GM23338 (cell line): ENCODE measurements around the gene NRL. TPM values are rescaled to one million over a fixed set of nuclear protein-coding genes. Genes with fewer than 3 reads are reported as not detected.

ENCODE experiments used
- ATAC-seq: fragments of 200-7000 bp; cut with Tn5 transposase; 3 replicates; pipeline ENCODE4 v1.9.1; 2020
- DNase-seq: peaks from one replicate; pipeline ENCODE4 v3.0.0-alpha.2; 2015; ENCODE audit warnings: low spot score
- H2AFZ ChIP-seq: fragments of 200-600 bp; sonication (generic); 2 replicates; pipeline ENCODE4 v1.8.0; 2016; ENCODE audit warnings: antibody characterized with exemption, mild to moderate bottlenecking, moderate library complexity
- H3F3A ChIP-seq: fragments of 200-600 bp; sonication (generic); replicated peaks from 2 replicates; pipeline ENCODE4 v1.8.0; 2017; ENCODE audit warnings: antibody characterized with exemption, mixed run types, low read depth
- H3K27ac ChIP-seq: fragments of 200-600 bp; sonication (generic); 2 replicates; pipeline ENCODE4 v1.6.1; 2016; ENCODE audit warnings: low read depth
- H3K27me3 ChIP-seq: fragments of 200-600 bp; sonication (generic); 2 replicates; pipeline ENCODE4 v1.8.0; 2016; ENCODE audit warnings: mild to moderate bottlenecking, mixed run types, moderate library complexity; ENCODE audit not compliant: insufficient read depth
- H3K36me3 ChIP-seq: fragments of 200-600 bp; sonication (generic); 2 replicates; pipeline ENCODE4 v1.8.0; 2016; ENCODE audit warnings: mild to moderate bottlenecking; ENCODE audit not compliant: insufficient read depth
- H3K4me1 ChIP-seq: fragments of 200-600 bp; sonication (generic); 2 replicates; pipeline ENCODE4 v1.8.0; 2016; ENCODE audit warnings: mild to moderate bottlenecking, moderate library complexity; ENCODE audit not compliant: insufficient read depth
- H3K4me2 ChIP-seq: fragments of 200-600 bp; sonication (generic); 2 replicates; pipeline ENCODE4 v1.7.1; 2017; ENCODE audit warnings: mixed run types
- H3K4me3 ChIP-seq: fragments of 200-600 bp; sonication (generic); 2 replicates; pipeline ENCODE4 v1.6.1; 2016; ENCODE audit warnings: mixed run types
- H3K79me2 ChIP-seq: fragments of 200-600 bp; sonication (generic); replicated peaks from 2 replicates; pipeline ENCODE4 v1.8.0; 2017; ENCODE audit warnings: mild to moderate bottlenecking; ENCODE audit not compliant: insufficient read depth
- H3K9me2 ChIP-seq: fragments of 200-600 bp; sonication (generic); 2 replicates; pipeline ENCODE4 v1.8.0; 2017; ENCODE audit not compliant: insufficient read depth
- H4K20me1 ChIP-seq: fragments of 200-600 bp; sonication (generic); replicated peaks from 2 replicates; pipeline ENCODE4 v1.8.0; 2017; ENCODE audit warnings: mild to moderate bottlenecking; ENCODE audit not compliant: insufficient read depth
- H3K27ac Mint-ChIP-seq: 2 replicates; pipeline ENCODE4 v1.8.0; 2020; ENCODE audit warnings: inconsistent platforms, mild to moderate bottlenecking, moderate library complexity, mixed read lengths
- H3K27me3 Mint-ChIP-seq: 3 replicates; pipeline ENCODE4 v1.8.0; 2022; ENCODE audit warnings: low read depth, mild to moderate bottlenecking, moderate library complexity, mixed read lengths, inconsistent platforms; ENCODE audit not compliant: insufficient read depth, poor library complexity
- H3K36me3 Mint-ChIP-seq: 3 replicates; pipeline ENCODE4 v1.8.0; 2021; ENCODE audit warnings: low read depth, mild to moderate bottlenecking, inconsistent platforms, moderate library complexity, mixed read lengths
- H3K4me1 Mint-ChIP-seq: 3 replicates; pipeline ENCODE4 v1.8.0; 2020; ENCODE audit warnings: mild to moderate bottlenecking, inconsistent platforms, mixed read lengths
- H3K4me3 Mint-ChIP-seq: 3 replicates; pipeline ENCODE4 v1.8.0; 2021; ENCODE audit warnings: moderate library complexity, mild to moderate bottlenecking, inconsistent platforms, mixed read lengths
- H3K9me3 Mint-ChIP-seq: 3 replicates; pipeline ENCODE4 v1.8.0; 2020; ENCODE audit warnings: moderate library complexity, mild to moderate bottlenecking, inconsistent platforms, mixed read lengths
- CREB1 ChIP-seq: fragments of 250-450 bp; sonication (Bioruptor Pico); IDR thresholded peaks from 2 replicates; pipeline ENCODE4 v1.5.0; 2020; ENCODE audit warnings: low read depth, mild to moderate bottlenecking, moderate library complexity
- CTCF ChIP-seq, 2 experiments: fragments of 200-600 bp in 1 of 2; sonication (generic) in 1 of 2; conservative IDR thresholded peaks; 2 replicates each; pipeline versions ENCODE4 v1.5.1 to v1.6.1; 2016 to 2017; ENCODE audit warnings: antibody characterized with exemption in 2 of 2, low read depth in 2 of 2, mild to moderate bottlenecking in 2 of 2, moderate library complexity in 1 of 2
- JUNB ChIP-seq: IDR thresholded peaks from one replicate; pipeline ENCODE4 v1.6.1; 2016; ENCODE audit warnings: antibody characterized with exemption; ENCODE audit not compliant: unreplicated experiment
- NANOG ChIP-seq: IDR thresholded peaks from 2 replicates; pipeline ENCODE4 v1.6.1; 2016; ENCODE audit warnings: antibody characterized with exemption, borderline replicate concordance
- POLR2AphosphoS5 ChIP-seq: IDR thresholded peaks from 2 replicates; pipeline ENCODE4 v1.6.1; 2016; ENCODE audit warnings: antibody characterized with exemption, low read depth
- STAT1 ChIP-seq: IDR thresholded peaks from one replicate; pipeline ENCODE4 v1.6.1; 2016; ENCODE audit warnings: antibody characterized with exemption; ENCODE audit not compliant: unreplicated experiment
- ZNF462 ChIP-seq: fragments of 250-450 bp; sonication (Bioruptor Pico); IDR thresholded peaks from 2 replicates; pipeline ENCODE4 v1.5.0; 2020; ENCODE audit warnings: mild to moderate bottlenecking, moderate library complexity
- polyA plus RNA-seq: library from polyadenylated mRNA; unstranded; fragments of >200 nt; fragmentation: Nextera tagmentation; extraction: Ambion mirVana; gene quantifications from 2 replicates; pipeline ENCODE4 v1.2.1, GENCODE V29; 2016
- total RNA-seq: library from RNA; depleted of rRNA; stranded (reverse); fragments of >200 nt; shearing (Covaris generic); gene quantifications from 2 replicates; pipeline ENCODE4 v1.2.3, GENCODE V29; 2014

Gene NRL
- total and polyA plus RNA-seq, 2 experiments from 2014 or later, result 1.8 to 2.2 TPM

- TF ChIP-seq CTCF (conservative IDR thresholded peaks at IDR 0.05; ENCODE audit: low read depth in 2 of 2) (no peak), JUNB (no peak), CREB1 (no peak), POLR2AphosphoS5 (no peak), STAT1 (no peak), ZNF462 (no peak)
Observed at GRCh38 chr14:24069411-24069735, 45.4 kb downstream of the NRL start (continued).

- no peaks in the 10 kb centered on the region for H3K27me3 ChIP-seq
- ATAC-seq, result no peak
- Mint-ChIP-seq H3K27me3 (peaks cover 7% of the 10 kb centered on the region), H3K9me3 (no peaks in the 10 kb centered on the region), H3K27ac (no peak overlapping the region), H3K36me3 (no peaks in the 10 kb centered on the region), H3K4me1 (0 out of 3 replicates have a peak, but pooled peaks cover 3% of the 10 kb centered on the region), H3K4me3 (no peak overlapping the region)
- DNase-seq, result no peak
- no peaks in the 10 kb centered on the region for H3K36me3 ChIP-seq
- H3F3A ChIP-seq, result no peaks in the 10 kb centered on the region
- H3K79me2 ChIP-seq, result no peaks in the 10 kb centered on the region
- no peak overlapping the region for H3K4me3 ChIP-seq
- no peaks in the 10 kb centered on the region for H3K4me1 ChIP-seq
- no peaks in the 10 kb centered on the region for H3K9me2 ChIP-seq
- TF ChIP-seq JUNB, result no peak
- TF ChIP-seq NANOG, result no peak
- TF ChIP-seq CREB1, result no peak
- H3K27ac ChIP-seq, result no peak overlapping the region
- no peak overlapping the region for H2AFZ ChIP-seq
- no peak overlapping the region for H3K4me2 ChIP-seq
- no peaks in the 10 kb centered on the region for H4K20me1 ChIP-seq
Observed at GRCh38 chr14:24068711-24069410, 45.9 kb downstream of the NRL start.
